NOMO-1 (cell line): ENCODE results near the gene RAB11FIP4.
A peak's percentile ranks its signal among the peaks of the same experiment; 100 is the strongest.

Experiments used
- DNase-seq, 2 experiments: peaks; one replicate each; lab custom pipeline; 2025; ENCODE audit not compliant: unreplicated experiment in 2 of 2; lab: John Stamatoyannopoulos, UW

The RAB11FIP4 gene

GRCh38 chr17:31583772-31584356 is 192.4 kb downstream of the RAB11FIP4 start:
- no peak for DNase-seq

DNA sequence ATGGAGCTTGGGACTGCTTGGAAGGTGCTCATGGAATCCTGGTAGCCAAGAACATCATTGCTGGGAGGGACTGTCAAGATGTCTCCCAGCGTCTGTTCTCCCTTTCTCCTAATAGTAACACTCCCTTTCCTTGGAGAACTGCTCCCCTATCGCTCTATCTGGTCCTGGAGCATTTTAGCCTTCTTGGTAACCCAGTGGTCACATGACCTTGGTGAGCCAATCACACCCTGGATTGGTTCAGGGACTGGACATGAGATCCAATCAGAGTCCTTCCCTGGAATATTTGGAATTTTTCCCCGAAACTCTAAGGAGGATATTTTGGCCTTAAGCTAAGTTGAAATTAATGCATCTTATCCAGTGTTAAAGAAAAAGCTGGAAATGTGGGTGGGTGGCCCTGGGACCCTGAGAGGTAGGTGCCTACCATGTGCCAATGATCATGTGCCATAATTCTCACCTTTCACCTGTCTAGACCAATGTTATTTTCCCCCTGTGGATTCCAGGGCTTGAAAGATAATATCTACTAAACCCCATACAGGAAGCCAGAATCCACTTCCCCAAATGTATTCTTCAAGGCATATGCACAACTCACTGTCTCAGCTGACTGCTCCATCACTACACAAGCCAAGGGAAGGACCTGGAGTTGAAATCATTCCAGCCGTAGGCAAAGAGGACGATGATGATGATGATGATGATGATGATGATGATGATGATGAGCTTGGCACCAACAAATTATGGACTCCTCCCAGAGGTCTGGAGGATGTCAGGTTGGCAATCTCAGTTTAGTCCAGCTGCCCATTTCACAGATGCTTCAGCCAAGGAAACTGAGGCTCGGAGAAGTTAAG is 193.2 kb downstream of the RAB11FIP4 start:
- DNase-seq = peak in 1 of 2 experiments; percentile 52

DNA sequence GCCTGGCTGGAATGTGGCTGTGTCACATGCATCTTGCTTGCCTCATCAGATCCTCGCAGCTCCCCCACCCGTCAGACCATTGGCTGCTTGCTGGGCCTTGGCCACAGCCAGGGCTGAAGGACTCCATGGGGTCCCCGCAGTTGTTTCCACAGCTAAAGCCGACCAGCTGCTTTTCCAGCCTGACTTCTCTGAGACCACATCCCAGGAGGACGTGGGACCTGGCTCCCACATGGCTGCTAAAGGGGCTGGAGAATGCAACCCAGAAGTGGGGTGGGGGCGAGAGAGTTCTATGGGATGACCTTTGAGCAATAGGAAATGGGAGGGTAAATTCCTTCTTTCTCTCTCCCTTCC is 193.8 kb downstream of the RAB11FIP4 start:
- DNase-seq = no peak

DNA sequence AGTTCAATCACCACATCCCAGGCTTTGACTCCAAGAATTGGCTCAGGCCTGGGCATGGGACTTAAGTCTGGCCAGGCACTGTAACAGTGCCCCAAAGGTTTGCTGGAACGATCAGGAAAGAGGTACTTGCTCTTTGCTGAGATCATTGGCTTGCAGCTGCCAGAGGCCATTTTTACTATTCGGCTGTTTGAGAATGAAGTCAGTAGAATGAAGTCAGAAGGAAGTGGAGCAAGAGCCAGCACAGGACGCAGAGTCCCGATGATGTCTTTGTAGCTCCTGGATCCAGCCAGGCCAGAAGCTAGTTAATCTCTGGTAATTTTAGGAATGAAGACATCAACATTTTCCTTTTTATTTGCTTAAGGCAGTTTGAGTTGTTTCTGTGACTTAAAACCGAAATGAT is 195.5 kb downstream of the RAB11FIP4 start:
- no peak for DNase-seq

DNA sequence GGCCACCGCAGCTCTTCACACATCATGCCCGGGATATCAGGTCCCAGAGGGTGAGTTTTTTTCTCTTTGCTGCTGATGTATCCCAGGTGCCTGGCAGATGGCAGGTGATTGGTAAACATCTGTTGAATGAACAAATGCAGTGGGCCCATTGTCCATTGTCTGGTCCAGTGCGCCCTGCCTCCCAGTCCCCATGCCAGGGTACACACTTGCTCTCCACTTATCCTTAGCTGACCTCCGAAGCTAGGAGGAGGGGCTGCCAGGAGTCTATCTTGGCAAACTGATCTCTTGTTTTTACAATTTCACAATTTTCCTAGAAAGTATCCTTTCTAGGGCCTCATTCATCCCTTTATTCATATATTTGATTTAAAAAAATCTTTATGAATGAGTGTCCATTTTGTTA is 196.0 kb downstream of the RAB11FIP4 start:
- DNase-seq = no peak
